Measurements from ENCODE around the gene MRTO4. TPM values are rescaled to one million over a fixed set of nuclear protein-coding genes. Genes with fewer than 3 reads are reported as not detected.
"Not testable (repeated sequence)": the region's sequence is repeated elsewhere in the genome, so short reads cannot be mapped to it uniquely, and the experiment has no call there.

Gene MRTO4
- total RNA-seq, 1 donor from 2014 or later: 8.7 TPM

DNA sequence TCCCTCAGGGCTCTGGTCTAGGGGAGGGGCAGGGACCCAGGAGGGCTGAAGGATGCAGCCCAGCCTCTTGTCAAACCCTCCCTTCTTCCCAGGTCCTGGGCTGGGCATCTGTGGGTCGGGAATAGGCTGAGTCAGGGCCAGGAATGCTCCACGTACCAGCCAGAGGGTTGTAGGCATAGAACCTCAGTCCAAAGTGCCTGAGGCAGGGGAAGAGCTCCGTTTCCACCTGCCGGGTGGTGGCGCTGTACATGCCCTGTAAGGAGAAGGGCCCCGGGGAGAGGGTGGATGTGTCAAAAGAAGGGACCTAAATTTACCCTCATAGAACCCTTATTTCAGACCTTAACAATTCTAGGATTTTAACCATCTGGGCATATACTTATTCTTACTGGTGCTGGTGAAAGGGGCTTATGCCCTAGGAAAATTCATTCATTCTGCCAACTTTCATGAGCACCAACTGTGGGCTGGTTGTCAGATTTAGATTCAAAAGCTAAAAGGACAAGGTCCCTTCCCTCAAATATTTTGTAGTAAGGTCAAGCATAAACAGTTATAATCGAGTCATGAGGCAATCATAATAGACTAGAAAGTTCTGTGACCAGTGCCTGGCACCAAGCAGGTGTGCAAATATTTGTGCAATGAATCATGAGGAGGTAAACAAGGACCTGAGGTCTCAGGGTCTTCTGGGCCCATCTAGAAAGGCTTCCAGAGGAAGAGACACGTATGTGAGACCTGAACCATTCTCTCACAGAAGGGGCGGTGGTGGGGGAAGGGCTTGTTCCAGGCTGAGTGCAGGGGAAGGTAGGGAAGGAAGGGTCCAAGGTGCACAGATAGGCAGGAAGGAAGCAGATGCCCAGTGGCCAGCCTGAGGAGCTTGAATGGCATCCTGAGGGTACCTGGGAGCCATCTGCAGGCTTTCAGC, 18.1 kb downstream of the MRTO4 start:
- not testable (repeated sequence) for DNase-seq (ENCODE audit: low spot score)
- peak; percentile 23 for ATAC-seq

DNA sequence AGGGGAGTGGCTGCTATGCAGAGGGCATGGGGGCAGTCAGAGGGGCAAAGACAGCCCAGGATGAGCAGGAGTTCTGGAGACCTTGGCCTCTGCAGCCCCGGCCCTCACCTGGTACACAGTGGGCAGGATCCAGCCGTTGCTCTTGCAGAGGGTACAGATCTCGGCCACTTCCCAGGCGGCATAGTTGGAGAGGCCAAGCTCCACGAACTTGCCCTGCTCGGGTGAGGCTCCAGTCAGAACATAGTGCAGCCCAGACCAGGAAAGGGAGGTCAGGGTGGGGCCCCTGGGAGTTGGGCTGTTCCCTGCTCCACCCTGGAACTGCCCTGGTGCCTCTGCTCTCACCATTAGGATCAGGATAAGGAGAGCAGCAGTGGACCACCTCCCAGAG, 18.7 kb downstream of the MRTO4 start:
- DNase-seq (ENCODE audit: low spot score) (peak; percentile 60), ATAC-seq (peak; percentile 23)

- no peak for ATAC-seq
- no peak for DNase-seq (ENCODE audit: low spot score)
Measured at GRCh38 chr1:19272064-19272463, 20.5 kb downstream of the MRTO4 start.

DNA sequence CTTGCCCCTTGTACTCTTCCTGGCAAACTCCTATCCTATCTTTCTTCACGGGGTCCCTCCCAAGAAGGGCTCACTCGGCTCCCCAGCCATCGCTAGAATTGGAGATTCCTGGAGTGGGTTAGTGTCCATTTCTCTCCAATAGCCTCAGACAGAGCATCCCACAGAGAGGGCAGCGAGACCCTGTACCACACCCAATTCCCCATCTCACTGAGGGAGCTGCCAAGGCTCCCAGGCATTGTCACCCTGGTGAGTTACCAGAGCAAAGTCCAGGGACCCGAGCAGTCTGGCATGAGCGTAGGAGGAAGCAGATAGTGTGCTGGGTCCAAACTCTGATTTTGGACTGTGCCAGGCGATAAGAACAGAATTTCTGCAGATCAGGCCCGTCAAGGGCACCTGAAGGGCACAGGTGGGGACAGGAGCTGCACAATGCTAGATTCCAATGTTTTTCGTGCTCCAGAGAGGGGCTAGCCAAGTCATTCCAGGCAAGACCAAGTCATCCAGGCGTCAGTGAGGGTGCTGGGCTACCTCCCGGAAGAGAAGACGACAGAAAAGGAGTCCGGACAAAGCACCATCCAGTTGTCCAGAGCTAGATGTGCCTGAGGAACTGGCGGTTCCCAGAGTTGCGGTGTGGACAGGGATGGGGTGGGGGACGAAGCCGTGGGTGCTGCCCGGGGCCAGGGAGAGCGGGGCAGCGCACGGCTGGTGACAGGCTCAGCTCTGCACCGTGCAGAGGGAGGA, 21.7 kb downstream of the MRTO4 start:
- DNase-seq (ENCODE audit: low spot score) (peak; percentile 90), ATAC-seq (peak; percentile 62)

DNA sequence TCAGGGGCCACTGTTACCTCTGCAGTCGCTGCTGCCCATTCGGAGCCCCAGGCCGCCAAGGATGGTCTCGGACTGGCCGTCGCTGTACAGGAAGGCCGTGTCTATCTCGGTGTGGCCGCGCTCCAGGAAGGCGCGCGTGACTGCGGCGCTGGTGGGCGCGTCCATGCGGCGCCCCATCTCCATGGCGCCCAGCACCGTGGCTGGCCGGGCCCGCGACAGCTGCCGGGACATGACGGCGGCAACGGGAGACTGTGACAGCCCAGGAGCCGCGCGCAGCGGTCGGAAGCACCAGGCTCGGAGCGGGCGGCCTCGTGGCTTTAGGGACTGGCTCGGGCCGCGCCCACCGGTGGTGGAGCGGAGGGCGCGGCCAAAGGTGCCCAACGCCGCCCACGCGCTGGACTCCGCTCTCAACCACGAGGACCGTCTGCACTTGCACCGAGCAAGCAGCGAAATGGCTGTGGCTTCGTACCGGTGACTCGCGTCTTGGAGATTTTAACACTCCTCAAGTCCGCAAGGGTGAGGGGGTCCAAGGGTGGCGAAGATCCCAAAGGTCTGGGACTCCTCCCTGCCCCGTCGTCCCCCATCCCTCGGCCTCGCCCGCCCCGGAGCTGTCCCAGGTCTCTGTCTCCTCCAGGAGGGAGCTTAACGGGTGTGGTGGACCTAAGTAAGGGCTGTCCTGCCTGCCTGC, 22.4 kb downstream of the MRTO4 start:
- peak; percentile 90 for DNase-seq (ENCODE audit: low spot score)
- peak; percentile 79 for ATAC-seq

DNA sequence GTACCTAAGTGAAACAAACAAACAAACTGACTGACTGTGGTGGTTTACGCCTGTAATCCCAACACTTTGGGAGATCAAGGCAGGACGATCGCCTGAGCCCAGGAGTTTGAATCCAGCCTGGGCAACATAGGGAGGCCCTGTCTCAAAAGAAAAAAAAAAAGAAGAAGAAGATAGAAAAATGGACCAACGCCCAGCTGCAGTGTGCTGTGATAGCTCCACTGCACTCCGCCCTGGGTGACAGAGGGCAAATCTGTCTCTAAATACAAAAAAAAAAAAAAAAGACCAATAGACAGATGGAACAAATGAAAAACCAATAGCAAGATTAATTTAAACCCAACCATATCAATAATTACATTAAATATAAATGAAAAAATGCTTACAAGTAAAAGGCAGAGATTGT, 23.0 kb downstream of the MRTO4 start:
- DNase-seq (ENCODE audit: low spot score) (peak; percentile 70), ATAC-seq (peak; percentile 28)

DNA sequence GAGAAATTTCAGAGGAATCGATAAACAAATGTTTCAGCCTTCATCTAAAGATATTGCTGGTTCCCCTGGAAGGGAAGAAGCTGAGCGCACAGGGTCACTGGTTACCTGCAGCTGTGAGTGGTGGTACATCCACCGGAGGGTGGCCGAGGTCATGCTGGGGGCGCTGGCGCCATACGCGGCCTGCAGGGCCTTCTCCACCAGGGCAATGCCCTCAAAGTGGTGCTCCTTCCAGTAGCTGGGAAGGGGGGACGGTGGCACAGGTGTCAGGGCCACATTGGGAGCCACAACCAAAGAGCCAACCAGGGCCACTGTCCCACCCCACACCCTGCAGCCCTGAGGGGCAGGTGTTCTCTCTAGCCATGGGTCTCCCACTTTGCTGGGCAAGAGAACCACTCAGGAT, 32.3 kb downstream of the MRTO4 start:
- DNase-seq (ENCODE audit: low spot score) (no peak), ATAC-seq (no peak)

- no peak for DNase-seq (ENCODE audit: low spot score)
- no peak for ATAC-seq
Measured at GRCh38 chr1:19284881-19285280, 33.3 kb downstream of the MRTO4 start.

DNA sequence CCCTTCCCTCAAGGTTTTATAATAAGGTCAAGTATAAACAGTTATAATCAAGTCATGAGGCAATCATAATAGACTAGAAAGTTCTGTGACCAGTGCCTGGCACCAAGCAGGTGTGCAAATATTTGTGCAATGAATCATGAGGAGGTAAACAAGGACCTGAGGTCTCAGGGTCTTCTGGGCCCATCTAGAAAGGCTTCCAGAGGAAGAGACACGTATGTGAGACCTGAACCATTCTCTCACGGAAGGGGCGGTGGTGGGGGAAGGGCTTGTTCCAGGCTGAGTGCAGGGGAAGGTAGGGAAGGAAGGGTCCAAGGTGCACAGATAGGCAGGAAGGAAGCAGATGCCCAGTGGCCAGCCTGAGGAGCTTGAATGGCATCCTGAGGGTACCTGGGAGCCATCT, 33.8 kb downstream of the MRTO4 start:
- DNase-seq (ENCODE audit: low spot score): not testable (repeated sequence)
- peak; percentile 16 for ATAC-seq

- DNase-seq (ENCODE audit: low spot score): peak; percentile 66
- peak; percentile 35 for ATAC-seq
Measured at GRCh38 chr1:19285807-19286206, 34.2 kb downstream of the MRTO4 start.

DNA sequence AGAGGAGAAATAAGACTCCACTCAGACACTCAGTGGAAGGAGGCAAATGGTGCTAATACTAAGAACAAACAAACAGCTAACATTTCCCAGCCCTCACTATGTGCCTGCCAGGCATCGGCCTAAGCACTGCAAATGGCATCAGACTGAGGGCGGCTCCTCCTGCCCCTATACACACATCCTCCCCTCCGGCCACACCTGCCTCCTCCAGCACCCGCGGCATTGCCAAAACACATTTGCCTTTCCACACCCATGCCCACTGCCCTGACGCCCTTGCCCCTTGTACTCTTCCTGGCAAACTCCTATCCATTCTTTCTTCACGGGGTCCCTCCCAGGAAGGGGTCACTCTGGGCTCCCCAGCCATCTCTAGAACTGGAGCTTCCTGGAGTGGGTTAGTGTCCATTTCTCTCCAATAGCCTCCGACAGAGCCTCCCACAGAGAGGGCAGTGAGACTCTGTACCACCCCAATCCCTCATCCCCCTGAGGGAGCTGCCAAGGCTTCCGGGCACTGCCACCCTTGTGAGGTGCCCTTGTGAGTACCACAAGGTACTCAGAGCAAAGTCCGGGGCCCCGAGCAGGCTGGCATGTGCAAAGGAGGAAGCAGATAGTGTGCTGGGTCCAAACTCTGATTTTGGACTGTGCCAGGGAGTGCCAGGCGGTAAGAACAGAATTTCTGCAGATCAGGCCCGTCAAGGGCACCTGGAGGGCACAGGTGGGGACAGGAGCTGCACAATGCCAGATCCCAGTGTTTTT, 36.0 kb downstream of the MRTO4 start:
- peak; percentile 62 for ATAC-seq
- peak; percentile 87 for DNase-seq (ENCODE audit: low spot score)

GRCh38 chr1:19288324-19289241, 37.0 kb downstream of the MRTO4 start, which contains the start of gene AKR7A3:
Gene AKR7A3 (minus strand): TSS chr1:19288770. CDS start chr1:19288709, 61 bp downstream.
- ATAC-seq (peak; percentile 85), DNase-seq (ENCODE audit: low spot score) (peak; percentile 88)

- no peak for DNase-seq (ENCODE audit: low spot score)
- ATAC-seq: peak; percentile 35
Measured at GRCh38 chr1:19289244-19289643, 37.6 kb downstream of the MRTO4 start.

- ATAC-seq: no peak
- no peak for DNase-seq (ENCODE audit: low spot score)
Measured at GRCh38 chr1:19294638-19295037, 43.0 kb downstream of the MRTO4 start.

GRCh38 chr1:19300211-19300610, 48.6 kb downstream of the MRTO4 start:
- ATAC-seq: no peak
- DNase-seq (ENCODE audit: low spot score): no peak

DNA sequence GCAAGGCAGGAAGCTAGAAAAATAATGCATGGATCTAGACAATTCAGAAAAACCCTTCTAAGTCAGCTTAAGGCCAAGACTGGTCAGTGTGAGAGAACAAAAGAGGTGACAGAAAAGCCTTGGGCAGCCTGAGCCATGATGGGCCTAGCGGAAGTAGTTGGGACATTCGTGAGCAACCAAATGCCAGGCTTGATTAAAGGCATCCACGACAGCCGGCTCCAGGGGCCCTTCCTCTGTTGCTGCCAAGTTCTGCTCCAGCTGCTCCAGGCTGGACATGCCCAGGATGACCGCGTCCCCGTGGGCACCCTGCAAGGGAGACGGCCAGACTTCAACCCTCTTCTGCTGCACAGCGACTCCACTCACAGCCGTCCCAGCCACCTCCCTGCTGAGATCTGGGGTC, 52.5 kb downstream of the MRTO4 start:
- DNase-seq (ENCODE audit: low spot score); ATAC-seq: not testable (repeated sequence)

- DNase-seq (ENCODE audit: low spot score): no peak
- ATAC-seq: no peak
Measured at GRCh38 chr1:19305880-19306279, 54.3 kb downstream of the MRTO4 start.

DNA sequence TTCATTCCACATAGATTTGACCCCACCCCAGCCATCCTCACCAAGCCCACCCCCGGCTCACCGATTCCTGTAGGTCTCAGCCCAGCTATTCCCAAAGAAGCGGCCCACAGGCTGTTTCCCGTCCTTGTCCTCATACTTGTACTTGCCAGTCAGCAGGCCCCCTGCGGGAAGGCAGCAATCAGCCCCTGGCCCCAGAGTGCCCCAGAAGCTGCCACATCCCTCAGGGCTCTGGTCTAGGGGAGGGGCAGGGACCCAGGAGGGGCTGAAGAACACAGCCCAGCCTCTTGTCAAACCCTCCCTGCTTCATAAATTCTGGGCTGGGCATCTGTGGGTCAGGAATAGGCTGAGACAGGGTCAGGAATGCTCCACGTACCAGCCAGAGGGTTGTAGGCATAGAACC, 55.3 kb downstream of the MRTO4 start:
- DNase-seq (ENCODE audit: low spot score) (no peak), ATAC-seq (no peak)

DNA sequence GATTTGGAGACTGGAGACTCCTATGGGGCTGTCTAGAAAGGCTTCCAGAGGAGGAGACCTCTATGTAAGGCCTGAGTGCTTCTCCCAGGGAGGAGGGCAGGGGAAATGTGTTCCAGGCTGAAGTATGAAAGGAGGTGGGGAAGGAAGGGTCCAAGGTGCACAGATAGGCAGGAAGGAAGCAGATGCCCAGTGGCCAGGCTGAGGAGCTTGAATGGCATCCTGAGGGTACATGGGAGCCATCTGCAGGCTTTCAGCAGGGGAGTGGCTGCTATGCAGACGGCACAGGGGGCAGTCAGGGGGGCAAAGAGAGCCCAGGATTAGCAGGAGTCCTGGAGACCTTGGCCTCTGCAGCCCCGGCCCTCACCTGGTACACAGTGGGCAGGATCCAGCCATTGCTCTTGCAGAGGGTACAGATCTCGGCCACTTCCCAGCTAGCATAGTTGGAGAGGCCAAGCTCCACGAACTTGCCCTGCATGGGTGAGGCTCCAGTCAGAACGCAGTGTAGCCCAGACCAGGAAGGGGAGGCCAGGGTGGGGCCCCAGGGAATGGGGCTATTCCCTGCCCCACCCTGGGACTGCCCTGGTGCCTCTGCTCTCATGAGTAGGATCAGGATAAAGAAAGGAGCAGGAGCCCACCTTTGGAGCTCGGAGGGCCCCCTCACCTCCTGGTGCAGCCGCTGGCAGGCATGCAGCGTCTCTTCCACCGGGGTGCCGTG, 56.3 kb downstream of the MRTO4 start:
- DNase-seq (ENCODE audit: low spot score) (no peak), ATAC-seq (no peak)

Measured in left lobe of liver (tissue), 2 donors.